GM12878 (cell line): Measurements from ENCODE around the gene HOOK2. TPM values are rescaled to one million over a fixed set of nuclear protein-coding genes. Genes with fewer than 3 reads are reported as not detected.

Source experiments
- ASH2L ChIP-seq: fragments of 300-600, 200-600 bp; sonication (generic); IDR thresholded peaks from 2 replicates; pipeline ENCODE4 v1.6.1; 2017; ENCODE audit warnings: low read depth, mild to moderate bottlenecking, borderline replicate concordance
- BACH1 ChIP-seq: fragments of 450-650 bp; IDR thresholded peaks from 2 replicates; pipeline ENCODE4 v1.6.1; 2017; ENCODE audit warnings: mild to moderate bottlenecking, borderline replicate concordance
- CHD4 ChIP-seq: fragments of 200-600 bp; sonication (generic); IDR thresholded peaks from 2 replicates; pipeline ENCODE4 v1.6.1; 2016; ENCODE audit warnings: mild to moderate bottlenecking
- CREB1 ChIP-seq: IDR thresholded peaks from 2 replicates; pipeline ENCODE4 v1.6.1; 2012; ENCODE audit warnings: low read depth, mild to moderate bottlenecking, inconsistent platforms
- CUX1 ChIP-seq: IDR thresholded peaks from 2 replicates; pipeline ENCODE4 v1.6.1; 2012; ENCODE audit warnings: improper control_type of control experiment, low read depth, low read length; ENCODE audit not compliant: insufficient replicate concordance
- EED ChIP-seq: sonication (generic); IDR thresholded peaks from 2 replicates; pipeline ENCODE4 v1.6.1; 2016; ENCODE audit warnings: antibody characterized with exemption, low read depth
- FOXK2 ChIP-seq: fragments of 450-650 bp; IDR thresholded peaks from 2 replicates; pipeline ENCODE4 v1.6.1; 2017; ENCODE audit warnings: mild to moderate bottlenecking, moderate library complexity
- GATAD2B ChIP-seq: fragments of 450-650 bp; conservative IDR thresholded peaks from 2 replicates; pipeline ENCODE4 v1.6.1; 2017; ENCODE audit warnings: low read depth, mild to moderate bottlenecking, moderate library complexity
- IRF3 ChIP-seq: fragments of 450-650 bp; IDR thresholded peaks from 2 replicates; pipeline ENCODE4 v1.6.1; 2014; ENCODE audit warnings: mild to moderate bottlenecking
- MTA3 ChIP-seq: IDR thresholded peaks from 2 replicates; pipeline ENCODE4 v1.6.1; 2012; ENCODE audit warnings: low read length, inconsistent platforms, borderline replicate concordance
- MYC ChIP-seq: IDR thresholded peaks from 2 replicates; pipeline ENCODE4 v1.6.1; 2011; ENCODE audit warnings: mild to moderate bottlenecking, low read length, moderate library complexity, inconsistent platforms; ENCODE audit not compliant: insufficient read depth, insufficient replicate concordance, insufficient read length, severe bottlenecking
- NKRF ChIP-seq: fragments of 450-650 bp; conservative IDR thresholded peaks from 2 replicates; pipeline ENCODE4 v1.6.1; 2017; ENCODE audit warnings: mild to moderate bottlenecking, moderate library complexity
- RELB ChIP-seq: fragments of 450-650 bp; IDR thresholded peaks from 2 replicates; pipeline ENCODE4 v1.6.1; 2017; ENCODE audit warnings: low read depth, mild to moderate bottlenecking, moderate library complexity
- SUZ12 ChIP-seq: fragments of 200-600 bp; sonication (generic); IDR thresholded peaks from one replicate; pipeline ENCODE4 v1.6.1; 2018; ENCODE audit warnings: antibody characterized with exemption, mild to moderate bottlenecking; ENCODE audit not compliant: unreplicated experiment
- TARDBP ChIP-seq: IDR thresholded peaks from 2 replicates; pipeline ENCODE4 v1.6.1; 2016; ENCODE audit warnings: borderline replicate concordance
- WRNIP1 ChIP-seq: IDR thresholded peaks from 2 replicates; pipeline ENCODE4 v1.6.1; 2011; ENCODE audit warnings: low read depth, low read length, improper control_type of control experiment, borderline replicate concordance
- ZBTB4 ChIP-seq: fragments of 450-650 bp; formaldehyde crosslinking; IDR thresholded peaks from 2 replicates; pipeline ENCODE4 v1.4.0; 2022; ENCODE audit warnings: mild to moderate bottlenecking, moderate library complexity
- ZNF217 ChIP-seq: fragments of 450-650 bp; IDR thresholded peaks from 2 replicates; pipeline ENCODE4 v1.6.1; 2017; ENCODE audit warnings: antibody characterized with exemption, mild to moderate bottlenecking
- polyA plus RNA-seq, 11 experiments: library from polyadenylated mRNA; depleted of rRNA in 4 of 11; unstranded in 6 of 11; stranded (reverse) in 5 of 11; fragments of >200 nt; fragmentation: Nextera tagmentation in 4 of 11; fragmentation: Illumina TruSeq in 1 of 11; extraction: Ambion mirVana in 4 of 11; extraction: Trizol in 1 of 11; gene quantifications; 1 replicate in 1 of 11; 2 replicates in 10 of 11; pipeline versions ENCODE4 v1.2.1 to v1.2.3, GENCODE V29; 2011 to 2016; ENCODE audit warnings: inconsistent platforms in 2 of 11, missing spikeins in 2 of 11, low read depth in 1 of 11
- total RNA-seq, 4 experiments: library from RNA; depleted of rRNA in 3 of 4; stranded (reverse); fragments of >200 nt in 3 of 4; fragmentation: Illumina TruSeq in 1 of 4; extraction: Trizol in 1 of 4; gene quantifications; 2 replicates each; pipeline versions ENCODE4 v1.2.1 to v1.2.3, GENCODE V29; 2013 to 2021

Gene HOOK2
- total and polyA plus RNA-seq, 10 of the 15 experiments (the other 5 are each of a cell fraction or from before 2014, with no cell fraction given) = 1.5 to 9.6 (median 6.2) TPM

GRCh38 chr19:12788682-12789097 lies 13.3 kb upstream of the HOOK2 start (continued):
- TF ChIP-seq NKRF = no peak; the same call in none of the 2 replicates
- TF ChIP-seq ZBTB4 (CRISPR knock-in tag) = no peak
- TF ChIP-seq CHD4 = no peak
- peak; percentile 46; the same call in 1 of the 2 replicates for TF ChIP-seq BACH1
- TF ChIP-seq CUX1 = peak; percentile 61
- peak; percentile 98 for TF ChIP-seq GATAD2B
- TF ChIP-seq TARDBP = no peak; the same call in 1 of the 2 replicates
- TF ChIP-seq CREB1 = no peak
- TF ChIP-seq IRF3 = no peak
- no peak for TF ChIP-seq ASH2L
- no peak for TF ChIP-seq WRNIP1
- no peak for TF ChIP-seq ZNF217
- TF ChIP-seq MYC = no peak
- TF ChIP-seq FOXK2 = no peak
- TF ChIP-seq SUZ12 = no peak
- TF ChIP-seq RELB = peak; percentile 96
- no peak for TF ChIP-seq MTA3
- TF ChIP-seq EED = peak; percentile 86
